Esophagus squamous epithelium (tissue), 4 donors: ENCODE results near the gene PIAS2.

Experiments
- POLR2A ChIP-seq, 4 donors: fragments of 450-650 bp; IDR thresholded peaks; one replicate each; pipeline ENCODE4 v1.6.1; 2017; ENCODE audit warnings: antibody characterized with exemption in 4 of 4, mild to moderate bottlenecking in 4 of 4, moderate library complexity in 3 of 4
- TF ChIP-seq, protein P1 (sequence below), 6 experiments: fragments of 450-650 bp in 4 of 6; fragments of 200-600 bp in 2 of 6; sonication (generic) in 2 of 6; IDR thresholded peaks; one replicate each; pipeline ENCODE4 v1.5.1; 2016 to 2019; ENCODE audit warnings: antibody characterized with exemption in 6 of 6, mild to moderate bottlenecking in 4 of 6, moderate library complexity in 4 of 6

DNA sequence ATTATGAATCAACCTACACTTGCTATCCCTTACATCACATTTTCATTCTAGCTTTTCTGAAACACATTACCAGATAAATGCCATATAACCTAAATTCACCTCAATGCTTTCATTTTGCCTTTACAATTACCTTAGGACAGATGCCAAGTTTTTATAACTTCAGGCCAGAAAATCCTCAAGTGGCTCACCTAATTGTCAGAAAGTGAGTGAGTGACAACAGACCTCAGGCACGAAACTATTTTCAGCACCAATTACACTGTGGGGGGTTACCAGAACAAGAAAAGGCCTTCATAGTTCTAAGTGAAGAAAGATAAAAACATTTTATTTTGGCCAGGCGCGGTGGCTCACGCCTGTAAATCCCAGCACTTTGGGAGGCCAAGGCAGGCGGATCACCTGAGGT is 108.2 kb downstream of the PIAS2 start:
- TF ChIP-seq, protein P1, sequence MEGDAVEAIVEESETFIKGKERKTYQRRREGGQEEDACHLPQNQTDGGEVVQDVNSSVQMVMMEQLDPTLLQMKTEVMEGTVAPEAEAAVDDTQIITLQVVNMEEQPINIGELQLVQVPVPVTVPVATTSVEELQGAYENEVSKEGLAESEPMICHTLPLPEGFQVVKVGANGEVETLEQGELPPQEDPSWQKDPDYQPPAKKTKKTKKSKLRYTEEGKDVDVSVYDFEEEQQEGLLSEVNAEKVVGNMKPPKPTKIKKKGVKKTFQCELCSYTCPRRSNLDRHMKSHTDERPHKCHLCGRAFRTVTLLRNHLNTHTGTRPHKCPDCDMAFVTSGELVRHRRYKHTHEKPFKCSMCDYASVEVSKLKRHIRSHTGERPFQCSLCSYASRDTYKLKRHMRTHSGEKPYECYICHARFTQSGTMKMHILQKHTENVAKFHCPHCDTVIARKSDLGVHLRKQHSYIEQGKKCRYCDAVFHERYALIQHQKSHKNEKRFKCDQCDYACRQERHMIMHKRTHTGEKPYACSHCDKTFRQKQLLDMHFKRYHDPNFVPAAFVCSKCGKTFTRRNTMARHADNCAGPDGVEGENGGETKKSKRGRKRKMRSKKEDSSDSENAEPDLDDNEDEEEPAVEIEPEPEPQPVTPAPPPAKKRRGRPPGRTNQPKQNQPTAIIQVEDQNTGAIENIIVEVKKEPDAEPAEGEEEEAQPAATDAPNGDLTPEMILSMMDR (IDR thresholded peaks at IDR 0.05) = no peak
- TF ChIP-seq POLR2A (IDR thresholded peaks at IDR 0.05) = no peak
